ENCODE data around the gene PLA2G4E. TPM values are rescaled to one million over a fixed set of nuclear protein-coding genes. Genes with fewer than 3 reads are reported as not detected.

Gene PLA2G4E
- total and polyA plus RNA-seq, 8 donors = 0.78 TPM; not detected in 7

- Histone ChIP-seq H3K4me3 (no peak overlapping the region), H3K9me3 (no peaks in the 10 kb centered on the region), H3K27ac (no peak overlapping the region), H3K36me3 (no peaks in the 10 kb centered on the region), H3K27me3 (no peaks in the 10 kb centered on the region), H3K4me1 (peaks cover 0 to 3% (median 0%) of the 10 kb centered on the region in 4 donors)
- 65 to 76% (median 68%) methylated on average over 8 of the region's 8 CpGs for WGBS, 5 donors
- no peak for DNase-seq
- no peak for TF ChIP-seq POLR2AphosphoS5 (IDR thresholded peaks at IDR 0.05)
- TF ChIP-seq CTCF (IDR thresholded peaks at IDR 0.05) = no peak
- intact Hi-C loops (cut with DNase I; ENCODE audit: low total_unique reads) = no loop called here
These were observed 14.0 kb upstream of the PLA2G4E start for GRCh38 chr15:42034628-42035434.

GRCh38 chr15:42033214-42033873 lies 12.5 kb upstream of the PLA2G4E start:
- no peak for DNase-seq
- Histone ChIP-seq H3K4me3 (no peak overlapping the region), H3K36me3 (no peaks in the 10 kb centered on the region), H3K9me3 (no peaks in the 10 kb centered on the region), H3K27ac (no peak overlapping the region), H3K4me1 (peaks cover 0 to 3% (median 0%) of the 10 kb centered on the region in 4 donors), H3K27me3 (no peaks in the 10 kb centered on the region)
- intact Hi-C loops (cut with DNase I; ENCODE audit: low total_unique reads) = no loop called here
- no peak for TF ChIP-seq POLR2AphosphoS5 (IDR thresholded peaks at IDR 0.05)
- no peak for TF ChIP-seq POLR2A (IDR thresholded peaks at IDR 0.05)
- TF ChIP-seq EP300 (IDR thresholded peaks at IDR 0.05) = no peak
- no peak for TF ChIP-seq CTCF (IDR thresholded peaks at IDR 0.05)
- WGBS, 5 donors = 73 to 93% (median 88%) methylated on average over 1 to 3 of the region's 3 CpGs

- no peak for TF ChIP-seq POLR2A (IDR thresholded peaks at IDR 0.05)
- TF ChIP-seq POLR2AphosphoS5 (IDR thresholded peaks at IDR 0.05) = no peak
- no peak for TF ChIP-seq EP300 (IDR thresholded peaks at IDR 0.05)
- no peak for TF ChIP-seq CTCF (IDR thresholded peaks at IDR 0.05)
- peaks cover 0 to under 1% (median 0%) of the 10 kb centered on the region in 4 donors for H3K4me1 ChIP-seq
- no peak for DNase-seq
- WGBS, 5 donors = 78 to 89% (median 81%) methylated on average over 9 of the region's 9 CpGs
- intact Hi-C loops (cut with DNase I; ENCODE audit: low total_unique reads) = no loop called here
- no peak overlapping the region for H3K27ac ChIP-seq
- no peaks in the 10 kb centered on the region for H3K36me3 ChIP-seq
- no peaks in the 10 kb centered on the region for H3K27me3 ChIP-seq
- no peaks in the 10 kb centered on the region for H3K9me3 ChIP-seq
- H3K4me3 ChIP-seq = no peak overlapping the region
These were observed 11.8 kb upstream of the PLA2G4E start for GRCh38 chr15:42032376-42033213.

DNA sequence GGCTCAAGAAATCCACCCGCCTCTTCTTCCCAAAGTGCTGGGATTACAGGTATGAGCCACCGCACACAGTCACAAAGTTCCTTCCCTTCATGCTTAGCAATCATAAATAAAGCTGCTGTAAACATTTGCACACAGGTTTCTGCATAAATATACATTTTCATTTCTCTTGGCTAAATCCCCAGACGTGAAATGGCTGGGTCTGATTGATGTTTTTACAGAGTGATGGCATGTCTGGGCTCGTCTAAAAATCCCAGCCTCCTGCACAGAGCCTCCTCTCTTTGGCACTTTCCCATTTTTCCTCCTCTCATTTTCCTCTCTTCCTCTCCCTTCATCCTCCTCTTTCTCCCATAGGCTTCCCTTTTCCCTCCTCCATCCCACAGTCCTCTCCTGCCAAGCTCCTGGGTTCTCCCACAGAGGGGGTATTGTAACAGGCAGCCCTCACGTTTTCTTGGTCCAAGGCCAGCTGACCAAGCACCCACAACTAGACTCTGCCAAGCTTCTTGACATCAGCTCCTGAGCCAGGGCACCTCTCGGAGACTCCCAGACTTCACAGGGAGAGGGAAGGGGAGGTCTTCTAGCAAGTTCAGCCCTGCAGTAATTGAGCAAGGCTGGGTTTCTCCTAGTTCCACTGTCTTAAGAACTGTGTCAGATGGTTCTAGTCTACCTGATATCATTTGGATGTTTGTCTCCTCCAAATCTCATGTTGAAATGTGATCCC lies 10.5 kb upstream of the PLA2G4E start:
- no peak for TF ChIP-seq EP300 (IDR thresholded peaks at IDR 0.05)
- no peak for TF ChIP-seq CTCF (IDR thresholded peaks at IDR 0.05)
- TF ChIP-seq POLR2AphosphoS5 (IDR thresholded peaks at IDR 0.05) = no peak
- TF ChIP-seq POLR2A (IDR thresholded peaks at IDR 0.05) = no peak
- Histone ChIP-seq H3K27ac (no peak overlapping the region), H3K9me3 (no peaks in the 10 kb centered on the region), H3K36me3 (no peaks in the 10 kb centered on the region), H3K27me3 (no peaks in the 10 kb centered on the region), H3K4me3 (no peak overlapping the region), H3K4me1 (no peaks in the 10 kb centered on the region)
- no peak for DNase-seq
- WGBS, 5 donors = 50 to 64% (median 62%) methylated on average over 6 of the region's 6 CpGs
- intact Hi-C loops (cut with DNase I; ENCODE audit: low total_unique reads) = no loop called here
